HG03457 (cell line): ENCODE measurements around the gene IL22RA1.

Source experiments
- ATAC-seq: cut with Tn5 transposase; IDR thresholded peaks from one replicate; pipeline ENCODE4 v1.9.1; 2021; ENCODE audit warnings: moderate number of reproducible peaks; ENCODE audit not compliant: unreplicated experiment

The IL22RA1 gene

GRCh38 chr1:24077278-24077978, 65.5 kb downstream of the IL22RA1 start:
- no peak for ATAC-seq

GRCh38 chr1:24075946-24076345, 67.0 kb downstream of the IL22RA1 start:
- no peak for ATAC-seq

GRCh38 chr1:24075590-24075854, 67.4 kb downstream of the IL22RA1 start:
- no peak for ATAC-seq

GRCh38 chr1:24074817-24075589, 67.9 kb downstream of the IL22RA1 start:
- no peak for ATAC-seq

GRCh38 chr1:24074196-24074595, 68.7 kb downstream of the IL22RA1 start:
- no peak for ATAC-seq

- ATAC-seq, result no peak
Observed at GRCh38 chr1:24071941-24072340, 71.0 kb downstream of the IL22RA1 start.

GRCh38 chr1:24070821-24071393, 72.0 kb downstream of the IL22RA1 start:
- no peak for ATAC-seq

GRCh38 chr1:24069817-24070216, 73.1 kb downstream of the IL22RA1 start:
- no peak for ATAC-seq
